Right renal pelvis (tissue), 4 donors: ENCODE data around the gene MAN2A2. TPM values are rescaled to one million over a fixed set of nuclear protein-coding genes. Genes with fewer than 3 reads are reported as not detected.

Experiments used
- DNase-seq, 4 donors: peaks; one replicate each; pipeline ENCODE4 v3.0.0-alpha.2; 2013; ENCODE audit warnings: low read depth in 4 of 4, low spot score in 3 of 4, missing footprints in 1 of 4
- polyA plus RNA-seq, 4 donors: library from polyadenylated mRNA; unstranded; fragments of 120-200 nt; gene quantifications; one replicate each; pipeline ENCODE4 v1.2.1, GENCODE V29; 2013; ENCODE audit not compliant: insufficient read length in 4 of 4

Gene MAN2A2
- 10 to 100 TPM; 44.8 to 53.3 (median 50.0) TPM for polyA plus RNA-seq

GRCh38 chr15:90902840-90903732 lies at the start of gene MAN2A2:
Gene MAN2A2 (plus strand): TSS chr15:90903302. CDS start chr15:90904208, 906 bp downstream.
- DNase-seq: no peak

DNA sequence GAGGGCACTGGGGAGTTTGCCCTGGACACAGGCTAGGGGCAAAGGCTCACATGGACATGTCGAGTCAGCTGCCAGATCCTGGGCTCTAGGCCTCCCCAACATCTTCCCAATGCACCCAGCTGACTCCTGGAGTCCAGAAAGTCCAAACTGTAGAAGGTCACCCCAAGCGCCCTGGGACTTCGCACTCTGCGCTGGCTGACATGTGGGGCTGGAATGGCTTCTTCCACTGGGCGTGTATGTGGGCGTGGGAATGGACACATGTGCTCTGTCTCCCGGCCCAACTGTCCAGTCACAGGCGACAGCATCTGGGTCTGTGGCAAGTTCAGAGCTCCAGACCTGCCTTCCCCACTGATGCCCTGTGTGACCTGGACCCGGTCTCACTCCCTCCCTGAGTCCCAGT lies 48.0 kb upstream of the MAN2A2 start:
- no peak for DNase-seq

DNA sequence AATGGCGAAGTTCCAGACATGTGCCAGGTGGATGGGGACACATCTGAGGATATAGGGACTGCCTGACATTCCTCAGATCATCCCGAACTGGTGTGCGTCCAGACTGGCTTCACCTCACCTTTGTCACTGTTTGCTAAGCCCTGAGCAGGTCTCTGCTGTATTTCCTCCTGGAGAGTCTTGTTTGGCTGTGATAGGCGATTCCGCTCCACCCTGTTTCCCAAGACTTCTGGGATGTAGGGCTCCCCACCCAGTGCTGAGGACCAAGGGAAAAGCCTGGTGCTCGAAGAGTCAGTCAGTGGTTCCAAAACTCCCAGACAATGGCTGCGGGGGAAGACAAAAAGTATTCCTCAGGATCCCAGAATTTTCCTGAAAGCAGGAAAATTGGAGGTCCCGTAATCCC lies 45.8 kb upstream of the MAN2A2 start:
- no peak for DNase-seq

DNA sequence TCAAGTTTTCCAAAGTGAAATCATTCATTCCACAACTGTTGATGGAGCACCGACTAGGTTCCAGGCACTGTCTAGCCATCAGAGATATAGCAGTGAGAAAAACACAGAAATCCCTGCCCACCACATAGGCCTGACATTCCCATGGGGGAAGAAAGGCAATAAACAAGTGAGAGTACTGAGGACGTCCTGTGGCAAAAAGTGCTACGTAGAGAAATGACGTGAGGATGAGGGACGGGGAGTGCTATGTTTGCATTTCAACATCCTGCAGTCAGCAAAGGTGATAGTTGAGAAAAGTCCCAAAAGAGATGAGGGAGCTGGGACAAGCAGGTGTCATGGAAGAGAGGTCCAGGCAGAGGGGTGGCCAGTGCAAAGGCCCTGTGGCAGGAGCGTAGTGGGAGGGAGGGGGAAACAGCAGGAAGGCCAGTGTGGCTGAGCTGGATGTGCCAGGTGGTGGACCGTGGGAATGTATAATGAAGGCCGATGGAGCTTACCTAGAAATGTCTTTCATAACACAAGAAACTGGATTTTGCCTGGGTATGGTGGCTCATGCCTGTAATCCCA lies 45.1 kb upstream of the MAN2A2 start:
- DNase-seq: no peak

DNA sequence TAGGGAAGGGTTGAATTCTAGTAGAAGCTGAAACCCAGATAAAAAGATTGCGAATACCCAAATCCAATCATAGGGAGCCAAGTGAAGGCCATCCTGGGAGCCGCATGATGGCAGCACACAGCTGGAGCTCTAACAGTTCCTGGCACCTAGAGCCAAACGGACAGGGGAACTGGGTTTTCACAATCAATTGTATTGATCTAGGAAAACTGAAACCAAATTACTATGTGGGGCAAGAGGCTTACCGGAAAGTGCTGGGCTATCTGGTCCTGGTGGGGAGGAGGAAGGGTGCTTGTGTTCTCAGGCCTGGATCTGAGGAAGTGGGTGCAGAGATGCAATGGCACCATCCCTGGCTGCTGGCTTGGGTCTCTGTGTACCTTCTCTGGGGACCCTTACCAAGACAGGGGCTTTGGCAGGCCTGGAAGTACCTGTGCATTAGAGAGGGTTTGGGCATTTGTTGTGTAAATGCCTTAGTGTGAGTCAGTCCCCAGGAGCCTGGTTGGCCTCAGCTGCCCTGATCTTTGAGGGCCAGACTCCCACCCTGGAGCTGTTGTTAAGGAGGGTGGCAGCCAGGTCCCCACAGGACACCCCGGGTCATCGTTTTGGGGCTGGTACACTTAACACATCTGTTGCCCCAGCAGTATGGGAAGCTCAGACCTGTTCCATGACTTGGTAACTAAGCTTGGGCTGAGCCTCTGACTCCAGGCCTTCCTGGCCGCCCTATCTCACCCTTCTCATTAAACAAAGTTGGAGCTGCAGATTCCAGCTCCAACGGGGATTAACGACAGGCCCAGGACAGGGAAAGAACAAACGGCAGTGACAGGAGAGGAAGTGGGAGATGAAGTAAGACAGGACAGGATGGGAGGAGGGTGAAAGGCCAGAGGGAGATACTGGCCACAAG lies 43.6 kb upstream of the MAN2A2 start:
- no peak for DNase-seq

DNA sequence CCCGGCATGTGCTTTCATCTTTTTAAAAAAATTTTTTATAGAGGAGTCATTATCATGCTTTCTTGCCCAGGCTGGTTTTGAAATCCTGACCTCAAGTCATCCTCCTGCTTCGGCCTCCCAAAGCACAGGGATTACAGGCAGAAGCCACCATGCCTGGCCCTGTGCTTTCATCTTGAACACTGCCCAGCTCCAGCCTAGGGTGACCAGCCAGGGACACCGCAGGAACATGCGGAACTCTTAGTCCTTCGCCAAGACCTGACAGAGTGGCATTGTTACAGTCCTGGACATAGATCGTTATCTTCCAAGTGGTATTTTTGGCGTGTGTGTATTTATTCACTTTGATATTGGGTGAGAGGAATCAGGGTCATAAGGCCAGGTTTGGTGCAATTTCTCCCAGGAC lies 42.7 kb upstream of the MAN2A2 start:
- no peak for DNase-seq

GRCh38 chr15:90860942-90861675 lies 42.0 kb upstream of the MAN2A2 start:
- no peak for DNase-seq

DNA sequence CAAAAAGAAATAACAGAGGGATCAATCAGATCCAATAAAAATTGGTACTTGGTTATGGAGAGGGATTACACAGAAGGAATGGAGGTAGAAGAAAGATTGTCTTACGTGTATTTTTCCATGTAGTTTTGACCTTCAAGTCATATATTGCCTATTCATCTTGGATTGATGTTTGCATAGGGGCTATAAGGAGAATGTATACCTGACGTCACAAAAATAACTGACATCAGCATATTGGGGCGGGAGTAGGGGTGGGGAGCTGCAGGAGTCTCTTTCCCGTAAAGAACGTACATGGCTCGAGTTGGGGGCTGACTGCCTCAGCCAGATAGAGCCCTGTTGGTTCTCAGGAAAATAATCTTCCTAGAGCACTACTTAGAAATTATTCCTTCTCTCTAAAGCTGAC lies 40.6 kb upstream of the MAN2A2 start:
- DNase-seq: no peak

- DNase-seq: no peak
Observed at GRCh38 chr15:90862964-90863778, 39.9 kb upstream of the MAN2A2 start.

- DNase-seq: no peak
Observed at GRCh38 chr15:90863987-90864386, 39.1 kb upstream of the MAN2A2 start.

- no peak for DNase-seq
Observed at GRCh38 chr15:90864507-90864906, 38.6 kb upstream of the MAN2A2 start.

DNA sequence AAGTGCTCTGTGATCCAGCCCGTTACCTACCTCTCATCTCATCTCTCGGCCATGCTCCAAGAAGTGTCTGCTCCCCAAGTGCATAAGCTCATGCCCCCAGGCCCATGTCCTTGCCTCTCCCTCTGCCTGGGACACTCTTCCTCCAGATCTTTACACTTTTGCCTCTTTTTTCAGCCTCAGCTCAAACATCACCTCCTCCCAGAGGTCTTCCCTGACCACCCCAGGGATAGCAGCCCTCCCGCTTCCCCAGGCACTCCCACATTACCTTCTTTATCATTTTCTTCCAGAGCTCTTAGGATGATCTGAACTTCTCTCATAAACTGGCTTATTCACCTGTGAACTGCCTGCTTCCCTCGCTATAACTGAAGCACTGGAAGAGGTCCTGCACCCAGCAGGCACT lies 37.4 kb upstream of the MAN2A2 start:
- no peak for DNase-seq

GRCh38 chr15:90866161-90866715 lies 36.9 kb upstream of the MAN2A2 start:
- DNase-seq: no peak

- DNase-seq: no peak
Observed at GRCh38 chr15:90866800-90867199, 36.3 kb upstream of the MAN2A2 start.

GRCh38 chr15:90868261-90868689 lies 34.8 kb upstream of the MAN2A2 start, which contains the start of gene FURIN:
Gene FURIN (plus strand): TSS chr15:90868588. CDS start chr15:90875741, 7,153 bp downstream.
- no peak for DNase-seq

DNA sequence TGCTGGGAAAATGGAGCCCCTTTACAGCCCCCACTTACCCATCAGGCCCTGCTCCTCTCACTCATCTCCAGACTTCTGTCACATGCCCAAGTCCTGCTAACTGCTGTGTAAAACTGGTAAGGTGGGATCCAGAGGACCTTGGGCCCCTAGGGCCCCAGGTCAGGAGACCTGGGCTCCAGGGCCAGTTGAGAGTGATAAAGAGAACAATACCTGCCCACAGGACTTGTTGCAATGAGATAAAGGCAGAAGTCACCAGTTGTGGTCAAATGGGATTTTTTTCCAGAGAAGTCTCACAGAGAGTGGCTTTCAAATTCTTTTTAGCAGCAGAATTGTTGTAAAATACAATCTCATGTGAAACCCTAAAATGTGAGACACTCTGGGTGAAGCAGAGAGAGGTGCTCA lies 34.0 kb upstream of the MAN2A2 start:
- no peak for DNase-seq

GRCh38 chr15:90869601-90870353 lies 33.3 kb upstream of the MAN2A2 start:
- DNase-seq: no peak

DNA sequence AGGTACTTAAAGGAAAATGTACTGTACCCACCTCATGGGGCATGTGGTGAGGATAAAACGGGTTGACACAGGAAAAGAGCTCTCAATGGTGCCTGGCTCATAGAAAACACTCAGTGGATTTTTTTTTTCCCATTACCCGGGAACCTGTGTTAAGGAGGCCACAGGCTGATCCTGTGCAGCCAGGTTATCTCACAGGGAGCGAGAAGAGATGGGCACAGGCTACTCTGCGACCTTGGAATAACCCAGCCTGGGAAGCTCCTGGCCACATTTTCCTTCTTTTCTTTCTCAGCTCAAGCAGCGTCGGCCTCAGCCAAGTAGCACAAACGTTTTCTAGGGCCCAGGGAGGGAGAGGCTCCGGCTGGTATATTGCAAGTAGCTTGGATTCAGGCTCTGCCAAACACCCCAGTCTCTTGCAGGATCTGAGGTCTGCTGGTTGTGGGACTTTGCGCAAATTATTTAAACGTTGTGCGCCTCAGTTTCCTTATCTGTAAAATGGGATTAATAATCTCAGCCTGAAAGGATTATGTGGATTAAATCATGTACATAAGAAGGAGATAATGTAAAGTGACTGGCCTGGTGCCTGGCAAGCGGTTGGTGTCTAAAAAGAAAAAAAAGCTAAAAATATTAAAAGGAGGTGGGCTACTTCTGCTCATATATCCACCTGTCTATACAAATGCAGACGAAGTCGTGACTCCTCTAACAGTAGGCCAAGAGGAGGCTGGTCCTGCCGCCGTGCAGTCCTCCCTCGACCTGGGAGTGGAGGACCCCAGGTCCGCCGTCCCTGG lies 32.6 kb upstream of the MAN2A2 start:
- no peak for DNase-seq
